Tibial nerve (tissue), 3 donors: ENCODE measurements around the gene MPRIP.

Experiments
- CTCF ChIP-seq, 5 experiments: fragments of 200-600 bp in 3 of 5; fragments of 450-650 bp in 2 of 5; sonication (generic) in 3 of 5; IDR thresholded peaks; one replicate each; pipeline ENCODE4 v1.5.1; 2016 to 2019; ENCODE audit warnings: antibody characterized with exemption in 5 of 5, mild to moderate bottlenecking in 3 of 5, moderate library complexity in 2 of 5
- POLR2A ChIP-seq, 2 donors: fragments of 450-650 bp; IDR thresholded peaks; one replicate each; pipeline ENCODE4 v1.6.1; 2017; ENCODE audit warnings: antibody characterized with exemption in 2 of 2, mild to moderate bottlenecking in 2 of 2, moderate library complexity in 2 of 2

GRCh38 chr17:17111401-17112393, 69.4 kb downstream of the MPRIP start:
- TF ChIP-seq CTCF (IDR thresholded peaks at IDR 0.05) (no peak), POLR2A (IDR thresholded peaks at IDR 0.05) (no peak)
